ENCODE data around the gene PLLP.
"Not testable (repeated sequence)": the region's sequence is repeated elsewhere in the genome, so short reads cannot be mapped to it uniquely, and the experiment has no call there.

The PLLP gene

GRCh38 chr16:57301126-57301817, 16.8 kb upstream of the PLLP start:
- DNase-seq, result no peak

GRCh38 chr16:57300387-57301125, 16.1 kb upstream of the PLLP start:
- peak; percentile 100 for DNase-seq

GRCh38 chr16:57299719-57300386, 15.4 kb upstream of the PLLP start:
- peak; percentile 92 for DNase-seq

GRCh38 chr16:57299009-57299718, 14.7 kb upstream of the PLLP start:
- peak; percentile 81 for DNase-seq

GRCh38 chr16:57297856-57298255, 13.4 kb upstream of the PLLP start:
- DNase-seq, result peak; percentile 74

GRCh38 chr16:57289391-57290257, 5.2 kb upstream of the PLLP start:
- no peak for DNase-seq

- DNase-seq, result no peak
Observed at GRCh38 chr16:57285379-57285778, 907 bp upstream of the PLLP start.

- DNase-seq, result no peak
Observed at GRCh38 chr16:57284952-57285363, 486 bp upstream of the PLLP start.

- DNase-seq, result no peak
Observed at GRCh38 chr16:57283959-57284208, 588 bp downstream of the PLLP start.

- no peak for DNase-seq
Observed at GRCh38 chr16:57283214-57283958, 1.1 kb downstream of the PLLP start.

- DNase-seq, result no peak
Observed at GRCh38 chr16:57282510-57283213, 1.8 kb downstream of the PLLP start.

GRCh38 chr16:57281791-57282190, 2.7 kb downstream of the PLLP start:
- no peak for DNase-seq

- DNase-seq, result no peak
Observed at GRCh38 chr16:57279780-57280638, 4.5 kb downstream of the PLLP start.

- no peak for DNase-seq
Observed at GRCh38 chr16:57278494-57278893, 6.0 kb downstream of the PLLP start.

- peak; percentile 79 for DNase-seq
Observed at GRCh38 chr16:57277586-57277985, 6.9 kb downstream of the PLLP start.

- no peak for DNase-seq
Observed at GRCh38 chr16:57276596-57276995, 7.9 kb downstream of the PLLP start.

GRCh38 chr16:57275946-57276345, 8.5 kb downstream of the PLLP start:
- not testable (repeated sequence) for DNase-seq

GRCh38 chr16:57273826-57274225, 10.6 kb downstream of the PLLP start:
- DNase-seq, result no peak

- no peak for DNase-seq
Observed at GRCh38 chr16:57273359-57273758, 11.1 kb downstream of the PLLP start.

GRCh38 chr16:57271867-57272495, 12.5 kb downstream of the PLLP start:
- DNase-seq, result no peak
